ENCODE data around the gene VAV2.

Gene VAV2

GRCh38 chr9:133759946-133760345 lies 232.2 kb downstream of the VAV2 start:
- ATAC-seq = no peak
- TF ChIP-seq PATZ1 (CRISPR knock-in tag; IDR thresholded peaks at IDR 0.05; ENCODE audit: borderline replicate concordance) = no peak
- no peak for TF ChIP-seq TOX (CRISPR knock-in tag; IDR thresholded peaks at IDR 0.05; ENCODE audit: borderline replicate concordance)

- no peak for ATAC-seq
- TF ChIP-seq TOX (CRISPR knock-in tag; IDR thresholded peaks at IDR 0.05; ENCODE audit: borderline replicate concordance) (no peak), RARB (CRISPR knock-in tag; IDR thresholded peaks at IDR 0.05) (no peak), ZFP30 (CRISPR knock-in tag; IDR thresholded peaks at IDR 0.05) (no peak), ZFP3 (CRISPR knock-in tag; IDR thresholded peaks at IDR 0.05) (no peak), CSDC2 (CRISPR knock-in tag; IDR thresholded peaks at IDR 0.05) (no peak)
Measured at GRCh38 chr9:133759146-133759900, 232.8 kb downstream of the VAV2 start.

GRCh38 chr9:133758228-133758627 lies 233.9 kb downstream of the VAV2 start:
- no peak for ATAC-seq
- TF ChIP-seq PPARA (CRISPR knock-in tag; IDR thresholded peaks at IDR 0.05; ENCODE audit: borderline replicate concordance) (no peak), ZFP3 (CRISPR knock-in tag; IDR thresholded peaks at IDR 0.05) (no peak), PATZ1 (CRISPR knock-in tag; IDR thresholded peaks at IDR 0.05; ENCODE audit: borderline replicate concordance) (no peak), TSHZ2 (CRISPR knock-in tag; IDR thresholded peaks at IDR 0.05) (no peak), CSDC2 (CRISPR knock-in tag; IDR thresholded peaks at IDR 0.05) (no peak), POU6F1 (CRISPR knock-in tag; IDR thresholded peaks at IDR 0.05; ENCODE audit: borderline replicate concordance, low read depth) (no peak), ISL1 (CRISPR knock-in tag; IDR thresholded peaks at IDR 0.05) (no peak), BACH2 (CRISPR knock-in tag; IDR thresholded peaks at IDR 0.05; ENCODE audit: borderline replicate concordance) (no peak), CSRNP3 (CRISPR knock-in tag; IDR thresholded peaks at IDR 0.05) (no peak), ZNF70 (CRISPR knock-in tag; IDR thresholded peaks at IDR 0.05) (no peak), ZC3H10 (CRISPR knock-in tag; IDR thresholded peaks at IDR 0.05) (no peak), ZNF565 (CRISPR knock-in tag; conservative IDR thresholded peaks at IDR 0.05; ENCODE audit: low read depth) (no peak), SNAI2 (CRISPR knock-in tag; IDR thresholded peaks at IDR 0.05) (no peak), RARB (CRISPR knock-in tag; IDR thresholded peaks at IDR 0.05) (no peak), ESRRG (CRISPR knock-in tag; IDR thresholded peaks at IDR 0.05) (no peak), ARNTL (CRISPR knock-in tag; IDR thresholded peaks at IDR 0.05; ENCODE audit: borderline replicate concordance, low read depth) (no peak)
